Activated T-helper 1 cell treated with anti-CD3 and anti-CD28 coated beads, Interleukin-12 subunit alpha, Interleukin-12 subunit beta, Interleukin-2, Interleukin-4 antibody, amounts not matched to agents 30 ng/mL and 10 ng/mL and 1 ng/mL, durations not matched to agents 14 hours and 24 hours and 36 hours (primary cell): ENCODE measurements around the gene ETV5. TPM values are rescaled to one million over a fixed set of nuclear protein-coding genes. Genes with fewer than 3 reads are reported as not detected.

ENCODE experiments used
- DNase-seq: peaks from one replicate; pipeline ENCODE4 v3.0.0; 2021; ENCODE audit warnings: low spot score
- H3K27ac Mint-ChIP-seq: one replicate; pipeline ENCODE4 v1.8.0; 2021; ENCODE audit warnings: mild to moderate bottlenecking, mixed read lengths
- H3K27me3 Mint-ChIP-seq: one replicate; pipeline ENCODE4 v1.8.0; 2022; ENCODE audit warnings: mild to moderate bottlenecking, moderate library complexity, mixed read lengths; ENCODE audit not compliant: insufficient read depth
- H3K36me3 Mint-ChIP-seq: one replicate; pipeline ENCODE4 v1.8.0; 2021; ENCODE audit warnings: low read depth, mixed read lengths
- H3K4me1 Mint-ChIP-seq: one replicate; pipeline ENCODE4 v1.8.0; 2021; ENCODE audit warnings: low read depth, mixed read lengths
- H3K4me3 Mint-ChIP-seq: one replicate; pipeline ENCODE4 v1.8.0; 2021; ENCODE audit warnings: mild to moderate bottlenecking, moderate library complexity, mixed read lengths
- H3K9me3 Mint-ChIP-seq: one replicate; pipeline ENCODE4 v1.8.0; 2021; ENCODE audit warnings: mixed read lengths
- intact Hi-C: fragments of 100-400 bp; cut with micrococcal nuclease; formaldehyde crosslinking; loops from one replicate; pipeline ENCODE4 v1.15.1; 2024
- total RNA-seq: library from RNA; stranded (reverse); gene quantifications from 2 replicates; pipeline ENCODE4 v1.2.3, GENCODE V29; 2022

Gene ETV5
- 3.3 and 3.6 TPM in 2 replicates for total RNA-seq

DNA sequence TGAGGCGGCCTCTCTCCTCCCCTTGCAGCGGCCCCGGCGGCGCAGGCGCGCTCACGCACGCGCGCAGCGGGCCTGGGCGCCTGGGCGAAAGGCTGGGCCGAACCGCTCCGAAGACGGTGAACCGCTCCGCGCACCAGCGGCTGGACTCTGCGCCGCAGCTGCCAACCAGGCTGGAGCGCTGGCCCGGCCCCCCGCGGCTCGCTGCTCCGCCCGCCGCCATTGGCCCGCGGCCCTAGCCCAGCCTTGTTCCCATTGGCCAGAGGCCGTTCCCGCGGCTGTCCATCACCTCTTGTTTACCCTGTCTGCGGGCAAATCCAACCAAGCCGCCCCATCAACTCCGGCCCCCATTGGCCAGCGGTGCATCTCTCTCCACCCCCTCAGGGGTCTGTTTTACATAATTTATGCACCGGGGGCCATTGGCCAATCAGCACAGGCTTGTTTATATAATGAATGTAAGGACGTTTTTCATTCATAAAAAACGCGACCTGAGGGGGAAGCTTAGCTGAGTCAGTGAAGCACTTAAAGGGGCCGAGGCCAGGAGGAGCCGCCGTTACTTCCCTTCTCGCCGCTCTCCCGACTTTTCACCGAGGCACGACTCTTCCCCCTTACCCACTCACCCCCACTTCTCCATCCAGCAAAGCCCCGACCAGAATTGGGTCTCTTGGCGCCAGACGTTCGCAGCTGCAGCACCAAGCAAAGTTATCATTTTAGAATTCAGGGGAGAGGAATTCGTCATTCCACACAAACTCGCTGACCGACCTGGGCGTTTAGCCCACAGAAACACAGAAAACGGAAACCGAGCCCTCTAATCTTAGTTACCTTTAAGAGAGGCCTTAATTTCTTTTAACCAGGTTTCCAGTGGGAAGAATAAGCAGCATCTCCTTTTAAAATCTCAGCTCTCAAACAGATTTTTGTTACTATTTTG is at the start of gene ETV5:
TSS of gene ETV5 (minus strand) at position 149 of the 925 bp plus-strand sequence. CDS start 3,221 bp downstream, outside the sequence.
- Mint-ChIP-seq H3K36me3 (peaks cover 7% of the 10 kb centered on the region), H3K4me1 (peaks cover 42% of the 10 kb centered on the region), H3K27ac (peak within 1 kb of the TSS; percentile 87), H3K27me3 (peaks cover 74% of the 10 kb centered on the region), H3K4me3 (peak within 1 kb of the TSS; percentile 90), H3K9me3 (no peaks in the 10 kb centered on the region)
- intact Hi-C loops, result loop anchor here (1.0 to 5.0 kb wide), 14 partner anchors 44 to 1023 kb away; partner anchors contain the start of genes DGKG, EIF4A2, TBCCD1 and TRA2B
- DNase-seq, result peak; percentile 91

DNA sequence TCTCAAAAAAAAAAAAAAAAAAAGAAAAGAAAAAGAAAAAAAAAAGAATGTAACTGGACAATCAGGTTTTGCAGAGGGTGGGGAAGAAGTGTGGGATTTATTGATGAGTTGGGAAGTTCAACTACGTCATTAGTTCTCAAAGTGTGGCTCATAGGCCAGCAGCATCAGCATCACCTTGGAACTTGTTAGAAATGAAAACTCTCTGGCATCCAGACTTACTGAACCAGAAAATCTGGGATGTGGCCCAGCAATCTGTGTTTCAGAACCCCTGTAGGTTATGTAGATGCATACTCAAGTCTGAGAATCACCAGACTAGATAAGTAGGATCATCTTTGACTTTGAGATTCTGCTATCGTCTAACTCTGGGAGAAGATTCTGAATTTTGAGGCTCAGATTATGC is 45.8 kb upstream of the ETV5 start:
- Mint-ChIP-seq H3K4me3 (no peak overlapping the region), H3K9me3 (no peaks in the 10 kb centered on the region), H3K4me1 (peaks cover 17% of the 10 kb centered on the region), H3K27ac (no peak overlapping the region), H3K27me3 (peaks cover 28% of the 10 kb centered on the region), H3K36me3 (peaks cover 2% of the 10 kb centered on the region)
- intact Hi-C loops, result no loop called here
- no peak for DNase-seq

DNA sequence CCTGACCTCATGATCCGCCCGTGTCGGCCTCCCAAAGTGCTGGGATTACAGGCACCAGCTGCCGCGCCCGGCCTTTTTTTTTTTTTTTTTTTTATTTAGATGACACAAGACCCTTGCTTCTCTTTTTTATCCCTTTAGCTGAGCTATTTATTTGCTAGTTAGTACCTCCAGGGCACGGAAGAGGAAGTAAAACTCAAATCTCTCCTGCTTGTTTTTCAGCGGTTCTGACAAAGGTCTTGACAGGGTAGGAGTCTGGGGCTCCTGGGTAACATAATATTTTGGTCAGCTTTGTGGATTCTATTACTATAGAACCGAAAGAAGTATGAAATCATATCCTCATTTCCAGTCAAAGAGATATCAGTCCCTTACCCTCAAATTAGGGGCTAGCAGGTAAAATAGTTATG is 44.0 kb upstream of the ETV5 start:
- no peak overlapping the region for H3K27ac Mint-ChIP-seq
- H3K27me3 Mint-ChIP-seq, result peaks cover 31% of the 10 kb centered on the region
- H3K4me3 Mint-ChIP-seq, result no peak overlapping the region
- no peak for DNase-seq
- peaks cover 17% of the 10 kb centered on the region for H3K4me1 Mint-ChIP-seq
- no peaks in the 10 kb centered on the region for H3K9me3 Mint-ChIP-seq
- intact Hi-C loops, result loop anchor here (1.0 kb wide), 1 partner anchor 44 kb away; the partner anchor contains the start of gene ETV5
- peaks cover 2% of the 10 kb centered on the region for H3K36me3 Mint-ChIP-seq

DNA sequence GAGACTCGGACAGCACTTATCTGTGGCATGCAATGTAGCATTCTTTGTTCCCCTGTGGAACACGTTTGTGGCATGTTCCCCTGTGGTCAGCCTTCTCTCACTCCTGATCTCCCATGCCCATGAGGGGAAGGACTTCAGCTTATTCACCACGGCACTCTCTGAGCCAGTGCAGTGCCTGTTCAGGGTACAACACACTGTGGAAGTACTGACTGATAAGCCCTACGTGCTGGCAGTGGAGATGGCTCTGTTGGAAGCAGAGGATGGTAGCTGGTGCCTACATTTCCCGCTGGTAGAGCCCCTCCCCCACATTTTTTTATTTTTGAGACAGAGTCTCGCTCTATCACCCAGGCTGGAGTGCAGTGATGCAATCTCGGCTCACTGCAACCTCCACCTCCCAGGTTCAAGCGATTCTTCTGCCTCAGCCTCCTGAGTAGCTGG is 43.5 kb upstream of the ETV5 start:
- Mint-ChIP-seq H3K4me3 (no peak overlapping the region), H3K9me3 (no peaks in the 10 kb centered on the region), H3K27me3 (peaks cover 27% of the 10 kb centered on the region), H3K36me3 (peaks cover 2% of the 10 kb centered on the region), H3K4me1 (peaks cover 17% of the 10 kb centered on the region), H3K27ac (no peak overlapping the region)
- no peak for DNase-seq
- intact Hi-C loops, result no loop called here

DNA sequence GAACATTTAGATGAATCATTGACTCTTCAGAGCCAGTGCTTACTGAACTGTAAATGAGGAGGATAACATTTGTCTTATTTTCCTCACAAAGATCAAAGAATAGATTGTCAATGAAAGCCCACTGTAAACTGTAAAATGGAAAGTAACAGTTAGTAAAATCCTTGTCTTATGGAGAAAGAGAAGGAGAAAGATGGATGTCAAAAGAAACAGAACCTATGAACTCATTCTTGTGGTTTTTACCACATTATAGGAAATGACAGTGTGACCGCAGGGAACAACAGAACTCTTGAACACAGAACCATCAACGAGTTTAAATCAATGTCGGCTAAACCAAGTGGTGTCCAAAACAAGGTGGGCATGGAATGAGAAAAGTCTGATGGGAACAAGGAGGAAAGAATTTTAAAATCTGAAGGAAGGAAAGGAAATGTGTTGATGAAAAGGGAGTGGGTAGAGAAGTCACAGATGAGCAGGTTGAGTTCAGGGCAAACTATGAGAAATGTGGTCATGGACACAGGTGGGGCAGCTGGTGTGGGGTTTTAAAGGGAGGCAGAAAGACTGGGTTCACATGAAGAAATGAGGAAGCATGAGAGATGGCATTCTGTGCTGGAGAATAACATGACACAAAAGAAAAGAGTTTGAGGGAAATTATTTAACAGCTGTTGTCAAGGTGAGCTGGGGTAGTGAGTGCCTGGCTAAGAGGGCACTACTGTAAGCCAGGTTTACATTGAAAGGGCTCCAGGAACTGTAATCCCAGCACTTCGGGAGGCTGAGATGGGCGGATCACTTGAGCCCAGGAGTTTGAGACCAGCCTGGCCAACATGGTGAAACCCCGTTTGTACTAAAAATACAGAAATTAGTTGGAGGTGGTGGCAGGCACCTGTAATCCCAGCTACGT is 42.4 kb upstream of the ETV5 start:
- peak overlapping the region; percentile 54 for H3K27ac Mint-ChIP-seq
- H3K4me3 Mint-ChIP-seq, result peak overlapping the region; percentile 13
- DNase-seq, result no peak
- H3K9me3 Mint-ChIP-seq, result no peaks in the 10 kb centered on the region
- H3K36me3 Mint-ChIP-seq, result peaks cover 2% of the 10 kb centered on the region
- intact Hi-C loops, result loop anchor here (1.0 to 2.0 kb wide), 4 partner anchors 29 to 383 kb away; no protein-coding TSS in a partner anchor
- peaks cover 17% of the 10 kb centered on the region for H3K4me1 Mint-ChIP-seq
- H3K27me3 Mint-ChIP-seq, result peaks cover 33% of the 10 kb centered on the region

DNA sequence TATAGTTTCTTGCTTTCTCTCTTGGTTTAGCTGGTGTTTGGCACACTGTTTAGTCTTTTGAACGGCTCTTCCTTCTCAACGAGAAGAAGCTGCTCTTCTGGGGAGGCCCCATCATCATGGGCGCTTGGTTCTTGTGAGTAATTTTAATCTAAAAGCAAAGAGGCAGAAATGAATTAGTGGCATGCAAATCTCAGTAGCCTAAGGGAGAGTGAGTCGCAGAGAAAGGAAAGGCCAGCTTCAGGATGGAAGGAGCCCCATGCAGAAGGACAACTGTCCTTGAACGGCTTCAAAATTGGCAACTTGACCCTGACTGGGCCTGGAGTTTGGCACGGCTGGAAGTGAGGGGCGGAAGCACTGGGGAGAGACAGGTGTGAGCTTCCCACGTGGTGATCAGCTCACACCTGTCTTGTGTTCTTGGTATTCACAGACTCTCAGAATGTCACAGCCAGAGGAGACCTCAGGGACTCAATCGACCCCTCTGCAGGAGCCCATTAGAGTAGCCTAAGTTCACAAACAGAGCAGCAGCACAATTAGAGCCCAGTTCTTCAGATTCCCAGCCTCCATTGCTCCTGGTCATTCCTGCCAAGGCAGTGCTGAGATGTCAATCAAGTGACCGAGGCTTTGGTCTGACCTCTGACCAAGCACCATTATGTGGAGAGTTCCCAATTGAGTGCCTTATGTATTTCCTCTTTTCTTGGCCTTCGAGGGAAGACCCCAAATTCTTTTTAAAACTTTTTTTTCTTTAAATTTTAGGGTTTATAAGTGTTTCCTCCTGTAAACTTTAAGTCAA is 41.3 kb upstream of the ETV5 start:
- DNase-seq, result no peak
- Mint-ChIP-seq H3K9me3 (no peaks in the 10 kb centered on the region), H3K27me3 (peaks cover 34% of the 10 kb centered on the region), H3K4me1 (peaks cover 17% of the 10 kb centered on the region), H3K4me3 (no peak overlapping the region), H3K27ac (no peak overlapping the region), H3K36me3 (peaks cover 2% of the 10 kb centered on the region)
- intact Hi-C loops, result loop anchor here (2.0 kb wide), 3 partner anchors 31 to 385 kb away; no protein-coding TSS in a partner anchor

DNA sequence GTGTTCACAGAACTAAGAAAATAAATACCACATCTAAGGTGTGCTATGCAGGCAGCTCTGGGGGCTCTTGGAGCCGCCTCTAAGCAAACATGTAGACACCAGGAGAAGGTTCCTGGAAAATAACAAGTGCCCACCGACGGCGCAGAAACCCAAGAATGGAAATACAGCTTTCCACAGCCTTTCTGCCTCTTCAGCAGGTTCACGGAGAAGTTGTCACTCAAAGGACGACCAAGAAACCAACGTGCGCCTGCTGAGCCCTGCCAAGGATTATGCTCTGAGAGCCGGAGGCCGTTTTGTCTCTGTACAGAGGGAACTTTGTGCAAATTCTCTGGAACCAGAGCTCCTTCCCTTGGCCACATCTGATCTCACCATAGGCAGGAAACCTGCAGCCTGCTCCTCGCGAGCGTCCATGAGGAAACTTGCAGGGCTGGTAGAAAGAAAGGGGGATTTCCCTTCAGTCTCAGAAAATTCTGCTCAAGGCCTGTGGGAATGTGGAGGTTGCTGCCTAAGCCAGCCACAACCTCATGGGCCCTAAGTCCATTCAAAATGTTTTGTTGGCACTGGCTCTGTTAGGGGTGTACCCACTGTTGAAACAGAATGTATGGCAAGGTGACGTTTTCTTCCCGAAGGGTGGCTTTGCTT is 40.6 kb upstream of the ETV5 start:
- Mint-ChIP-seq H3K36me3 (peaks cover 2% of the 10 kb centered on the region), H3K9me3 (no peaks in the 10 kb centered on the region), H3K4me1 (peaks cover 17% of the 10 kb centered on the region), H3K4me3 (no peak overlapping the region), H3K27me3 (peaks cover 35% of the 10 kb centered on the region), H3K27ac (peak overlapping the region; percentile 42)
- no peak for DNase-seq
- intact Hi-C loops, result no loop called here

DNA sequence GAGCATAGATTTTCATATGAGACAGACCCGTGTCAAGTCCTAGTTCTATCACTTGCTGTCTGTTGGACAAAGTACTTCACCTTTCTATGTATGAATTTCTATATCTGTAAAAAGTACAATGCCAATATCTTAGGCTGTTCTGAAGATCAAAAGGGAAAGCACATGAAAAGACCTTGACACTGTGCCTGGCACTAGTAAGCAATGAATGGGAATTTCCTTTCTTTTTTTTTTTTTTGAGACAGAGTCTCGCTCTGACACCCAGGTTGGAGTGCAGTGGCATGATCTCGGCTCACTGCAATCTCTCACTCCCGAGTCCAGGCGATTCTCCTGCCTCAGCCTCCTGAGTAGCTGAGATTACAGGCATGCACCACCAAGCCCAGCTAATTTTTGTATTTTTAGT is 35.4 kb upstream of the ETV5 start:
- Mint-ChIP-seq H3K4me1 (no peaks in the 10 kb centered on the region), H3K9me3 (no peaks in the 10 kb centered on the region), H3K27me3 (peaks cover 32% of the 10 kb centered on the region), H3K27ac (no peak overlapping the region), H3K36me3 (no peaks in the 10 kb centered on the region), H3K4me3 (no peak overlapping the region)
- no peak for DNase-seq
- intact Hi-C loops, result no loop called here

DNA sequence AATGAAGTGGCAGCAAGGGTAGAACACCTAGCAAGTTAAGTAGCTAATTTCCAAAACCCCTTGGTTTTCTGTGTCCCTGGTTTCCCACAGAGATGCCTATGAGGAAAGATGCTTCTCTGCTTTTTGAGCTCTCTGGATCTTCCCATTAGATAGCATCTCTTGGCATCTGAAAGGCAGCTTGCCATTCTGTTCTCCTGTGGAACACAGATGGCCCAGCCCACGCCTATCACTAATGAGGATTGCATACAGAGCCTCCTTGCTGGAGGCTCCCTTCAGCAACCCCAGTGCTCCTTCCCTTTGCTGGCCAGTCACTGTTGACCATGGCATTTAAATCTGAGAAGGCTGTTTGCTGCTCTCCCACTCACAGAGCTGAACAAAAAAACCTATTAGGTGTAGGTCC is 34.4 kb upstream of the ETV5 start:
- H3K27me3 Mint-ChIP-seq, result peaks cover 28% of the 10 kb centered on the region
- DNase-seq, result no peak
- H3K36me3 Mint-ChIP-seq, result no peaks in the 10 kb centered on the region
- H3K27ac Mint-ChIP-seq, result no peak overlapping the region
- intact Hi-C loops, result no loop called here
- H3K9me3 Mint-ChIP-seq, result no peaks in the 10 kb centered on the region
- no peaks in the 10 kb centered on the region for H3K4me1 Mint-ChIP-seq
- H3K4me3 Mint-ChIP-seq, result no peak overlapping the region

DNA sequence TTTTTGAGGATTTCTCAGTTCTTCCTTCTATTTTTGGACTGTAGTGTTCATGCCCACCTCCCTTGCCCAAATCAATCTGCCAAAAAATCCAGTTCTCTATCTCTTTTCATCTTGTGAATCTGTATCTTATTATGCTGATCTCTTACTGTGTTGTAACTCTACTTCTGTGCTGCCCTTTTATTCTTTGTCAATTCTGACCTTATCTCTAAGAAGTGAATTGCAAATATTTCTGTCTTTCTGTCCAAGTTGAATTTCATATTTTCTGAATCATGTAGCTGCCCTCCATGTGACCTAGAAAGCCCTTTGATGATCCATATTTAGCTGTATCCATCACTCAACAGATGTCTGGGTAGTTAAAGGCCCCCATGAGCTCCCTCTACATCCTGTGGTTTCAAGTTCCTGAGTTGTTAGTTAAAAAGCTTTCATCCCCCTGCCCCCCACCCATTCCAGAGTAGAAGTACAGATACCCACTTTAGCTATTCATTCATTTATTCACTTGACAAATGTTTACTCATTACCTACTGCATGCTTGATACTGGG is 33.6 kb upstream of the ETV5 start:
- no peak overlapping the region for H3K4me3 Mint-ChIP-seq
- H3K27ac Mint-ChIP-seq, result no peak overlapping the region
- no peaks in the 10 kb centered on the region for H3K36me3 Mint-ChIP-seq
- no peaks in the 10 kb centered on the region for H3K9me3 Mint-ChIP-seq
- DNase-seq, result no peak
- H3K27me3 Mint-ChIP-seq, result peaks cover 24% of the 10 kb centered on the region
- intact Hi-C loops, result no loop called here
- H3K4me1 Mint-ChIP-seq, result no peaks in the 10 kb centered on the region

DNA sequence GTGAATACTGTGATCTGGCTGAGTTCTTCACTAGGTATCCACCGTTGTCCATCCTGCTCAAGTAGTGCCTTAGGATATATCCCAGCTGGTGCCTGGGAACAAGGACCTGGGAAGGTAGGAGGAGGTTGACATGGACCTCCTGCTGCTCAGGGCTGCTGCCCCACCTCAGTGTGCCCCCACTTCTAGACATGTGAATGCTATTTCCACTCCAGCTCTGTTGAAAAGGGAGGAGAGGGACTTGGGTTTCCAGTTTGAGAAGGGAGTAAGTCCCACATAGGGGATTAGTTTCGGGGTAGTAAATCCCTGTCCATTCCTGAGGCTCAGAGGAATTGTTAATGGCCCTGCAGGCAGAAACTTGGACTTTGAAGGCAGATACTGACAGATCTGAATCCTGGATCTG is 32.9 kb upstream of the ETV5 start:
- DNase-seq, result no peak
- no peak overlapping the region for H3K27ac Mint-ChIP-seq
- H3K4me3 Mint-ChIP-seq, result no peak overlapping the region
- H3K27me3 Mint-ChIP-seq, result peaks cover 20% of the 10 kb centered on the region
- no peaks in the 10 kb centered on the region for H3K36me3 Mint-ChIP-seq
- no peaks in the 10 kb centered on the region for H3K9me3 Mint-ChIP-seq
- no peaks in the 10 kb centered on the region for H3K4me1 Mint-ChIP-seq
- intact Hi-C loops, result no loop called here
